ENCODE results near the gene TAB3. TPM values are rescaled to one million over a fixed set of nuclear protein-coding genes. Genes with fewer than 3 reads are reported as not detected.

The TAB3 gene
- total RNA-seq, 4 donors from 2014 or later, result 9.7 to 25.8 (median 19.2) TPM

- no peaks in the 10 kb centered on the region for H3K4me1 ChIP-seq
- no peak for DNase-seq
- no peak for ATAC-seq
- TF ChIP-seq CTCF (IDR thresholded peaks at IDR 0.05 in 4 of 5, conservative IDR thresholded peaks at IDR 0.05 in 1 of 5), result no peak
- TF ChIP-seq POLR2A (IDR thresholded peaks at IDR 0.05), result no peak
- H3K36me3 ChIP-seq, result no peaks in the 10 kb centered on the region
- H3K4me3 ChIP-seq, result no peak overlapping the region
- H3K9me3 ChIP-seq, result no peaks in the 10 kb centered on the region
- H3K27ac ChIP-seq, result no peak overlapping the region
- intact Hi-C loops (cut with DNase I; ENCODE audit: low total_unique reads) (no loop called here), in situ Hi-C loops (cut with MboI; ENCODE audit: low sequenced_read_pairs in 4 of 4) (no loop called here)
- no peaks in the 10 kb centered on the region for H3K27me3 ChIP-seq
Measured at GRCh38 chrX:30930679-30931078, 41.6 kb upstream of the TAB3 start.

DNA sequence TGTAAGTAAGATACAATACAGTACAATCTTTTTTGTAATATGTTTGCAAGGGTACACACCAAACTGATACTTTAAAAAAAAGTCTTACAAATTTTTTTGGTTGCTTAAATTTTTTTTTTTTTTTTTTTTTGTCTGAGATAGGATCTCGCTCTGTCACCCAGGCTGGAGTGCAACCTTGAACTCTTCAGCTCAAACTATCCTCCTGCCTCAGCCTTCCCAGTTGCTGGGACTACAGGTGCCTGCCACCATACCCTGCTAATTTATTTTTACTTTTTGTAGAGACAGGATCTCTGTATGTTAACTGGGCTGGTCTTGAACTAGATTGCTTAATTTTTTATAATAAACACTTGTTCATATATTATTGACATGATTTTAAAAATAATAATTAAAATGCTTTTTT is 41.1 kb upstream of the TAB3 start:
- Histone ChIP-seq H3K27ac (no peak overlapping the region), H3K4me1 (no peaks in the 10 kb centered on the region), H3K36me3 (no peaks in the 10 kb centered on the region), H3K27me3 (no peaks in the 10 kb centered on the region), H3K4me3 (no peak overlapping the region), H3K9me3 (no peaks in the 10 kb centered on the region)
- ATAC-seq, result no peak
- intact Hi-C loops (cut with DNase I; ENCODE audit: low total_unique reads), result no loop called here
- DNase-seq, result no peak
- in situ Hi-C loops (cut with MboI; ENCODE audit: low sequenced_read_pairs in 4 of 4), result no loop called here
- no peak for TF ChIP-seq POLR2A (IDR thresholded peaks at IDR 0.05)
- TF ChIP-seq CTCF (IDR thresholded peaks at IDR 0.05 in 4 of 5, conservative IDR thresholded peaks at IDR 0.05 in 1 of 5), result no peak

DNA sequence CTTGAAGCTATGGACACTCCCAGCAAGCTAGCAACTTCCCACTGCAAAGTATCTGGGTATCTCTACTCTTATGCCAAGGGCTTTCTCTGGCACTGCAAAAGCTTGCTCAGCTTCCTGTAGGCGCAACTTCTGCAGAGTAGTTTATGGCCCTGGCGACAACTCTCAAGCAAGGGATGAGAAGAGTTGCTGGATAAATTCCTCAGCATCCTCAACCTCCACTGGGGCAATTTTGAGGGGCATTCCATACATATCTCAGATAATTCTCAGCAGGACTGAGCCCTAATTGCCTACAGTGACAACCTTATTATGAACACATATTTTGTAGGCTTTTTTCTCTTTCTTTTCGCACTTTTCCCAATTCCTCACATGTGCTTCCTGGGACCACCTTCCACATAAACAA is 31.2 kb upstream of the TAB3 start:
- no peak overlapping the region for H3K27ac ChIP-seq
- H3K36me3 ChIP-seq, result no peaks in the 10 kb centered on the region
- no peak for TF ChIP-seq CTCF (IDR thresholded peaks at IDR 0.05 in 4 of 5, conservative IDR thresholded peaks at IDR 0.05 in 1 of 5)
- TF ChIP-seq POLR2A (IDR thresholded peaks at IDR 0.05), result no peak
- intact Hi-C loops (cut with DNase I; ENCODE audit: low total_unique reads), result no loop called here
- ATAC-seq, result no peak
- no peaks in the 10 kb centered on the region for H3K9me3 ChIP-seq
- DNase-seq, result no peak
- H3K4me1 ChIP-seq, result no peaks in the 10 kb centered on the region
- H3K27me3 ChIP-seq, result no peaks in the 10 kb centered on the region
- in situ Hi-C loops (cut with MboI; ENCODE audit: low sequenced_read_pairs in 4 of 4), result no loop called here
- no peak overlapping the region for H3K4me3 ChIP-seq

DNA sequence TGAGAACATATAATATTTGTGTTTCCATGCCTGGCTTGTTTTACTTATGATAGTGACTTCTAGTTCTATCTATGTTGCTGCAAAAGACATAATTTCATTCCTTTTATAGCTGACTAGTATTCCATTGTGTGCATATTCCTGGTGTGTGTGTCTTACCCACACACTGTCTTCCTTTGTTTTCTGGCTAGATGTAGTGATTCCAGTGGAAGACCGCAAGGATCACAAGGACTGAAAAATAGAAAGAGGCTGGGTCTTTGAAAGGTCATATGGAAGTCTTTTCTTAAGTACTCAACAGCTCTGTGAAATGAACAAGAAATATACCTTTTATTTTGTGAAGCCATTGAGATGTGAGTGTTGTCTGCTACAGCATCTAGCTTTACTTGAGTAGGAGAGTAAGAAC is 29.4 kb upstream of the TAB3 start:
- H3K36me3 ChIP-seq, result no peaks in the 10 kb centered on the region
- in situ Hi-C loops (cut with MboI; ENCODE audit: low sequenced_read_pairs in 4 of 4), result no loop called here
- TF ChIP-seq POLR2A (IDR thresholded peaks at IDR 0.05) (no peak), CTCF (IDR thresholded peaks at IDR 0.05 in 4 of 5, conservative IDR thresholded peaks at IDR 0.05 in 1 of 5) (no peak)
- no peak overlapping the region for H3K4me3 ChIP-seq
- intact Hi-C loops (cut with DNase I; ENCODE audit: low total_unique reads), result no loop called here
- no peaks in the 10 kb centered on the region for H3K9me3 ChIP-seq
- no peak overlapping the region for H3K27ac ChIP-seq
- no peaks in the 10 kb centered on the region for H3K27me3 ChIP-seq
- ATAC-seq (no peak), DNase-seq (no peak)
- no peaks in the 10 kb centered on the region for H3K4me1 ChIP-seq

DNA sequence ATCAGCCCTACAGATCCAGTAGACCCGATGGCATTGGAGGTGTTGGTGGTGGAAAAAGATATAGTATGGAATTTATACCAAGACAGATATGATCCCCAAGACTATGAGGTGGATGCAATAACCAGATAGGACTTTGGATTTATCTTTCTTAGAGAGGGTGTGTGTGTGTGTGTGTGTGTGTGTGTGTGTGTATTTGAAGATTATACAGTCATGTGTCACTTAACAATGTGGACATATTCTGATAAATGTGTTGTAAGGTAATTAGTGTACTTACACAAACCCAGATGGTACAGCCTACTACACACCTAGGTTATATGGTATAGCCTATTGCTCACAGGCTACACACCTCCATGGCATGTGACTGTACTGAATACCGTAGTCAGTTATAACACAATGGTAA is 24.4 kb upstream of the TAB3 start:
- H3K9me3 ChIP-seq, result no peaks in the 10 kb centered on the region
- no peak for TF ChIP-seq POLR2A (IDR thresholded peaks at IDR 0.05)
- DNase-seq (no peak), ATAC-seq (no peak)
- no peak overlapping the region for H3K27ac ChIP-seq
- H3K36me3 ChIP-seq, result no peaks in the 10 kb centered on the region
- no peaks in the 10 kb centered on the region for H3K27me3 ChIP-seq
- intact Hi-C loops (cut with DNase I; ENCODE audit: low total_unique reads), result no loop called here
- H3K4me3 ChIP-seq, result no peak overlapping the region
- in situ Hi-C loops (cut with MboI; ENCODE audit: low sequenced_read_pairs in 4 of 4), result no loop called here
- no peaks in the 10 kb centered on the region for H3K4me1 ChIP-seq

Data from gastrocnemius medialis (tissue), 4 donors.